ENCODE measurements around the gene RTKN2. TPM values are rescaled to one million over a fixed set of nuclear protein-coding genes. Genes with fewer than 3 reads are reported as not detected.

Gene RTKN2
- total and polyA plus RNA-seq, 10 of the 15 experiments (the other 5 are each of a cell fraction or from before 2014, with no cell fraction given): 0.10 TPM; not detected in 9

GRCh38 chr10:62308101-62308500 lies 39.5 kb upstream of the RTKN2 start (continued):
- no peak for TF ChIP-seq KLF5 (IDR thresholded peaks at IDR 0.05; ENCODE audit: partially characterized antibody)

GRCh38 chr10:62307635-62308034 lies 39.0 kb upstream of the RTKN2 start:
- Histone ChIP-seq H3K9me3 (replicated peaks; ENCODE audit: control insufficient read depth, insufficient read depth, low read length) (no peaks in the 10 kb centered on the region), H3K27me3 (replicated peaks in 1 of 2; ENCODE audit: control insufficient read depth in 2 of 2, insufficient read depth in 2 of 2, low read length in 1 of 2) (0 out of 4 replicates have a peak, but pooled peaks cover 0 to 2% of the 10 kb centered on the region in 2 experiments), H3K9ac (ENCODE audit: control insufficient read depth, insufficient read depth, low read length) (no peak overlapping the region), H3K36me3 (ENCODE audit: control insufficient read depth in 2 of 2, insufficient read depth in 2 of 2, low read length in 1 of 2) (no peaks in the 10 kb centered on the region), H3K27ac (ENCODE audit: control insufficient read depth, insufficient read depth) (no peak overlapping the region), H3K4me1 (ENCODE audit: control insufficient read depth, insufficient read depth, low read length) (no peaks in the 10 kb centered on the region), H3K79me2 (ENCODE audit: control insufficient read depth, insufficient read depth, low read length) (no peaks in the 10 kb centered on the region), H3K4me2 (ENCODE audit: control insufficient read depth, insufficient read depth) (no peak overlapping the region), H2AFZ (ENCODE audit: control insufficient read depth, low read depth, low read length) (no peak overlapping the region), H3K4me3 (no peak overlapping the region), H4K20me1 (ENCODE audit: control insufficient read depth, insufficient read depth) (no peaks in the 10 kb centered on the region)
- no TSS peak for BruUV-seq (replicated peaks)
- 60% methylated on average over 3 of the region's 4 CpGs for WGBS (ENCODE audit: insufficient coverage, insufficient replicate concordance, low lambda C conversion rate, missing lambda C conversion rate)
- no peak for TF ChIP-seq PAX5 (IDR thresholded peaks at IDR 0.05; ENCODE audit: borderline replicate concordance, low read depth, low read length)
- TF ChIP-seq CREM (IDR thresholded peaks at IDR 0.05; ENCODE audit: low read depth): no peak
- TF ChIP-seq STAT3 (IDR thresholded peaks at IDR 0.05; ENCODE audit: low read depth, low read length): no peak
- no peak for TF ChIP-seq RBBP5 (conservative IDR thresholded peaks at IDR 0.05)
- TF ChIP-seq IKZF1 (conservative IDR thresholded peaks at IDR 0.05): no peak
- ChIA-PET SMC1A (ENCODE audit: uncharacterized antibody, unreplicated experiment) (no interaction called here), POLR2A (no interaction called here), RAD21 (ENCODE audit: unreplicated experiment) (no interaction called here), CTCF (no interaction called here)
- intact Hi-C loops (cut with micrococcal nuclease; ENCODE audit: unreplicated experiment) (no loop called here), in situ Hi-C loops (cut with MboI) (no loop called here)
- DNase-seq (ENCODE audit: low read depth, low spot score) (no peak), ATAC-seq (no peak), FAIRE-seq (no peak)

- Histone ChIP-seq H3K4me2 (ENCODE audit: control insufficient read depth, insufficient read depth) (no peak overlapping the region), H3K9me3 (replicated peaks; ENCODE audit: control insufficient read depth, insufficient read depth, low read length) (no peaks in the 10 kb centered on the region), H2AFZ (ENCODE audit: control insufficient read depth, low read depth, low read length) (no peak overlapping the region), H3K9ac (ENCODE audit: control insufficient read depth, insufficient read depth, low read length) (no peak overlapping the region), H3K36me3 (ENCODE audit: control insufficient read depth in 2 of 2, insufficient read depth in 2 of 2, low read length in 1 of 2) (no peaks in the 10 kb centered on the region), H3K27me3 (replicated peaks in 1 of 2; ENCODE audit: control insufficient read depth in 2 of 2, insufficient read depth in 2 of 2, low read length in 1 of 2) (0 out of 4 replicates have a peak, but pooled peaks cover 0 to 2% of the 10 kb centered on the region in 2 experiments), H3K4me1 (ENCODE audit: control insufficient read depth, insufficient read depth, low read length) (no peaks in the 10 kb centered on the region), H3K27ac (ENCODE audit: control insufficient read depth, insufficient read depth) (no peak overlapping the region), H3K79me2 (ENCODE audit: control insufficient read depth, insufficient read depth, low read length) (no peaks in the 10 kb centered on the region), H4K20me1 (ENCODE audit: control insufficient read depth, insufficient read depth) (no peaks in the 10 kb centered on the region), H3K4me3 (no peak overlapping the region)
- WGBS (ENCODE audit: insufficient coverage, insufficient replicate concordance, low lambda C conversion rate, missing lambda C conversion rate): 22% methylated on average over 9 of the region's 9 CpGs
- RAD21 ChIA-PET (ENCODE audit: unreplicated experiment): no interaction called here
- SMC1A ChIA-PET (ENCODE audit: uncharacterized antibody, unreplicated experiment): no interaction called here
- intact Hi-C loops (cut with micrococcal nuclease; ENCODE audit: unreplicated experiment) (no loop called here), in situ Hi-C loops (cut with MboI) (no loop called here)
- CTCF ChIA-PET: no interaction called here
- no peak for TF ChIP-seq PBX3 (IDR thresholded peaks at IDR 0.05; ENCODE audit: insufficient replicate concordance, low read depth, low read length)
- no peak for TF ChIP-seq POU2F2 (IDR thresholded peaks at IDR 0.05; ENCODE audit: borderline replicate concordance, low read depth, low read length)
- no peak for TF ChIP-seq HSF1 (IDR thresholded peaks at IDR 0.05; ENCODE audit: low read depth, low read length)
- no peak for TF ChIP-seq KAT2A (conservative IDR thresholded peaks at IDR 0.05; ENCODE audit: control insufficient read depth, low read depth, low read length)
- no peak for TF ChIP-seq KLF5 (IDR thresholded peaks at IDR 0.05; ENCODE audit: partially characterized antibody)
- ATAC-seq: no peak
- no peak for DNase-seq (ENCODE audit: low read depth, low spot score)
- POLR2A ChIA-PET: no interaction called here
- FAIRE-seq: no peak
- BruUV-seq (replicated peaks): no TSS peak
Measured at GRCh38 chr10:62306663-62307062, 38.0 kb upstream of the RTKN2 start.
